ENCODE data around the gene TRIM25.

TRIM25 gene

GRCh38 chr17:56926270-56926669 is 12.4 kb upstream of the TRIM25 start:
- no peak for DNase-seq (ENCODE audit: low read depth in 2 of 2)

GRCh38 chr17:56925088-56925487 is 11.2 kb upstream of the TRIM25 start:
- DNase-seq (ENCODE audit: low read depth in 2 of 2) = no peak

- no peak for DNase-seq (ENCODE audit: low read depth in 2 of 2)
Observed at GRCh38 chr17:56919717-56920116, 5.9 kb upstream of the TRIM25 start.

GRCh38 chr17:56918916-56919315 is 5.1 kb upstream of the TRIM25 start:
- no peak for DNase-seq (ENCODE audit: low read depth in 2 of 2)

GRCh38 chr17:56917559-56918296 is 3.9 kb upstream of the TRIM25 start:
- DNase-seq (ENCODE audit: low read depth in 2 of 2) = no peak

GRCh38 chr17:56914581-56915273 is 878 bp upstream of the TRIM25 start:
- no peak for DNase-seq (ENCODE audit: low read depth in 2 of 2)

GRCh38 chr17:56913353-56913866 is 439 bp downstream of the TRIM25 start:
- DNase-seq (ENCODE audit: low read depth in 2 of 2) = no peak

GRCh38 chr17:56913000-56913311 is 893 bp downstream of the TRIM25 start:
- no peak for DNase-seq (ENCODE audit: low read depth in 2 of 2)

- no peak for DNase-seq (ENCODE audit: low read depth in 2 of 2)
Observed at GRCh38 chr17:56912105-56912999, 1.5 kb downstream of the TRIM25 start.

- DNase-seq (ENCODE audit: low read depth in 2 of 2) = no peak
Observed at GRCh38 chr17:56910509-56911235, 3.2 kb downstream of the TRIM25 start.

GRCh38 chr17:56909742-56910508 is 3.9 kb downstream of the TRIM25 start:
- DNase-seq (ENCODE audit: low read depth in 2 of 2) = no peak

GRCh38 chr17:56908001-56908542 is 5.8 kb downstream of the TRIM25 start:
- DNase-seq (ENCODE audit: low read depth in 2 of 2) = no peak

- no peak for DNase-seq (ENCODE audit: low read depth in 2 of 2)
Observed at GRCh38 chr17:56903560-56903959, 10.3 kb downstream of the TRIM25 start.

GRCh38 chr17:56902348-56902747 is 11.5 kb downstream of the TRIM25 start:
- DNase-seq (ENCODE audit: low read depth in 2 of 2) = no peak

GRCh38 chr17:56899403-56899802 is 14.4 kb downstream of the TRIM25 start:
- DNase-seq (ENCODE audit: low read depth in 2 of 2) = no peak

GRCh38 chr17:56898874-56899273 is 15.0 kb downstream of the TRIM25 start:
- DNase-seq (ENCODE audit: low read depth in 2 of 2) = no peak

- no peak for DNase-seq (ENCODE audit: low read depth in 2 of 2)
Observed at GRCh38 chr17:56897646-56898424, 16.0 kb downstream of the TRIM25 start.

GRCh38 chr17:56896968-56897359 is 16.9 kb downstream of the TRIM25 start:
- DNase-seq (ENCODE audit: low read depth in 2 of 2) = no peak

GRCh38 chr17:56896217-56896967 is 17.5 kb downstream of the TRIM25 start:
- no peak for DNase-seq (ENCODE audit: low read depth in 2 of 2)
